Measurements from ENCODE around the gene CFAP410. TPM values are rescaled to one million over a fixed set of nuclear protein-coding genes. Genes with fewer than 3 reads are reported as not detected.
A peak's percentile ranks its signal among the peaks of the same experiment; 100 is the strongest.

The CFAP410 gene
- total and polyA plus RNA-seq, 11 donors: 10.4 to 31.6 (median 16.4) TPM

DNA sequence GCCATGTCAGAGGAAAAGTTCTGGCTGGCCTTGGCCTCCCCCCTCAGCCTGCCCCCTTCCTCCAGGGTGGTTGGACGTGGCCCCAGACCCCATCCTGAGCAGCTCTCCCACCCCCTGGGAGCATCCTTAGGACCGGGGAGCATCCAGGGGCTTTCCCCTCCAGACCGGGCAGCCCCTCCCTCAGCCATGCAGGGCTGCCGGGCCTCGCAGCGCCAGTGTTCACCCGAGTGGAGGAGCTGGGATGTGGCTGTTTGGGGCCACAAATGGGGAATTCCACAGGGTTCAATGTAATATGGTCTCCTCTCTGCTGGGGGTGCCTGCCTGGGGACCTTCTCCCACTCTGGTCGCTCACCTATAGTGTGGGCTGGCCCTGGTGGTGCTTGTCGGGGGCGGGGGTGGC is 43.5 kb downstream of the CFAP410 start:
- TF ChIP-seq, protein P1, sequence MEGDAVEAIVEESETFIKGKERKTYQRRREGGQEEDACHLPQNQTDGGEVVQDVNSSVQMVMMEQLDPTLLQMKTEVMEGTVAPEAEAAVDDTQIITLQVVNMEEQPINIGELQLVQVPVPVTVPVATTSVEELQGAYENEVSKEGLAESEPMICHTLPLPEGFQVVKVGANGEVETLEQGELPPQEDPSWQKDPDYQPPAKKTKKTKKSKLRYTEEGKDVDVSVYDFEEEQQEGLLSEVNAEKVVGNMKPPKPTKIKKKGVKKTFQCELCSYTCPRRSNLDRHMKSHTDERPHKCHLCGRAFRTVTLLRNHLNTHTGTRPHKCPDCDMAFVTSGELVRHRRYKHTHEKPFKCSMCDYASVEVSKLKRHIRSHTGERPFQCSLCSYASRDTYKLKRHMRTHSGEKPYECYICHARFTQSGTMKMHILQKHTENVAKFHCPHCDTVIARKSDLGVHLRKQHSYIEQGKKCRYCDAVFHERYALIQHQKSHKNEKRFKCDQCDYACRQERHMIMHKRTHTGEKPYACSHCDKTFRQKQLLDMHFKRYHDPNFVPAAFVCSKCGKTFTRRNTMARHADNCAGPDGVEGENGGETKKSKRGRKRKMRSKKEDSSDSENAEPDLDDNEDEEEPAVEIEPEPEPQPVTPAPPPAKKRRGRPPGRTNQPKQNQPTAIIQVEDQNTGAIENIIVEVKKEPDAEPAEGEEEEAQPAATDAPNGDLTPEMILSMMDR (IDR thresholded peaks at IDR 0.05): no peak
- no peak for TF ChIP-seq POLR2A (IDR thresholded peaks at IDR 0.05)
- no peaks in the 10 kb centered on the region for H3K27me3 ChIP-seq
- no peak overlapping the region for H3K4me3 ChIP-seq
- DNase-seq: no peak
- peak overlapping the region in 2 of 12 donors; percentile 30 to 59 for H3K27ac ChIP-seq
- WGBS, 4 donors: 71 to 86% (median 83%) methylated on average over 6 to 10 of the region's 10 CpGs
- H3K36me3 ChIP-seq: no peaks in the 10 kb centered on the region
- peaks cover 9 to 33% (median 26%) of the 10 kb centered on the region in 12 donors for H3K4me1 ChIP-seq
- intact Hi-C loops (cut with DNase I): loop anchor here in 1 of 10 donors (5.0 kb wide), 2 partner anchors 187 to 283 kb away; partner anchors contain the start of gene TRAPPC10
- H3K9me3 ChIP-seq: no peaks in the 10 kb centered on the region
- no peak for ATAC-seq

DNA sequence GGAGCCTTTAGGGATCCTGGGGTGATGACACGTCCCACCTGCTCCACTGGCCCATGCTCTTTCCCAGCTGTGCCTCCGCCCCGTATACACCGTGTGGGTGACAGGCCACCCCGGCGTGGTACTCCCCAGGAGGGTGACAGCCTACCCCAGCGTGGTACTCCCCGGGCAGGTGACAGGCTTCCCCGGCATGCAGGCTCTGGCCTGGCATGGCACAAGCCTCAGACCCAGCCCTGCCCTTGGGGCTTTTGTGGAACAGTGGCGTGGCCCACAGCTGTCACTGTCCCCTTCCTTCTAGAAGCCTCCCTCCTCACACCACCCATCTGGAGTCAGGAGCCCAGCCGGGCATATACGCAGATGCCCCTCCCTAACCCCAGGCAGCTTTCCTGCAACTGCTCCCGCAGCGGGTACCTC is 44.0 kb downstream of the CFAP410 start:
- Histone ChIP-seq H3K4me3 (peak overlapping the region in 1 of 12 donors; percentile 6), H3K27me3 (no peaks in the 10 kb centered on the region), H3K36me3 (no peaks in the 10 kb centered on the region), H3K4me1 (peaks cover 9 to 32% (median 26%) of the 10 kb centered on the region in 12 donors), H3K9me3 (no peaks in the 10 kb centered on the region), H3K27ac (peak overlapping the region in 3 of 12 donors; percentile 30 to 59 (median 39))
- TF ChIP-seq, protein P1 (IDR thresholded peaks at IDR 0.05): no peak
- TF ChIP-seq POLR2A (IDR thresholded peaks at IDR 0.05): no peak
- DNase-seq (peak in 1 of 5 donors; percentile 72), ATAC-seq (peak in 2 of 4 donors; percentile 12 to 14)
- 58 to 75% (median 70%) methylated on average over 9 to 14 of the region's 14 CpGs for WGBS, 4 donors
- intact Hi-C loops (cut with DNase I): loop anchor here in 1 of 10 donors (5.0 kb wide), 2 partner anchors 187 to 283 kb away; partner anchors contain the start of gene TRAPPC10

DNA sequence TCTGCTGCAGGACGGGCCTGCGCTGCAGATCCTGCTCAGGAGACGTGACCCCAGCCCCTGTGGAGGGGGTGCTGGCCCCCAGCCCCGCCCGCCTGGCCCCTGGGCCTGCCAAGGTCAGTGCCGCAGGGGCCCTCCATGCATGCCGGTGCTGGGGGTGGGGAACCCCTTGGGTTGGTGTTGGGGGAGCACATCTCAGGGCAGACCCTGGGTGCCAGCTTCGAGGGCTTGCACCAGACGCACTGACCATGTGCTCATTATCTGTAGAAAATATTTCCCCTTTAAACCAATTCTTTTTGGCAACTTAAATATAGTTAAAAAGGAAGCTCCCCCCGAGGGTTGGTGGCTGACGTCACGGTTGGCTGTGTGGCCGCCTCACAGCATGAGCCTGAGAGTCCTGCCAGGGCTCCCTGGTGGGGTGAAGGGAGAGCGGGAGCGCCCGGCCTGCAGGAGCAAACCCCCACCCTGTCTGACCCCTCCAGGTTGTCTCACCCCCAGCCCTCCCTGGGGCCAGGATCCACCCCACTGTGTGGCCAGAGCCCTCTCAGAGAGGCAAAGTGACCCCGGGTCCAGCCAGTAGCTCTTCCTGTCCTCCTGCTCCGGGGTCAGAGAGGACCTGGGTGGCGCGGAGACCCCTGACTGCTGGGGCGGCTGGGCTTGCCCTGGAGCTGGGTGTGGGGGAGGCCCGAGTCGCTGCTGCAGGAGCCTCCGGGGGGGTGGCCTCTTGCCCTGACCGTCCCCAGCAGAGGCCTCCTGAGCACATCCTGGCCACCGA is 44.6 kb downstream of the CFAP410 start:
- no peaks in the 10 kb centered on the region for H3K36me3 ChIP-seq
- TF ChIP-seq, protein P1 (IDR thresholded peaks at IDR 0.05): no peak
- TF ChIP-seq POLR2A (IDR thresholded peaks at IDR 0.05): no peak
- DNase-seq (peak; percentile 85 to 92 (median 86)), ATAC-seq (peak in 2 of 4 donors; percentile 51 to 67)
- H3K4me1 ChIP-seq: peaks cover 9 to 31% (median 25%) of the 10 kb centered on the region in 12 donors
- H3K4me3 ChIP-seq: peak overlapping the region in 2 of 12 donors; percentile 3 to 6
- intact Hi-C loops (cut with DNase I): loop anchor here in 1 of 10 donors (5.0 kb wide), 2 partner anchors 188 to 282 kb away; partner anchors contain the start of gene TRAPPC10
- no peaks in the 10 kb centered on the region for H3K27me3 ChIP-seq
- WGBS, 4 donors: 16 to 60% (median 51%) methylated on average over 12 to 26 of the region's 26 CpGs
- H3K9me3 ChIP-seq: no peaks in the 10 kb centered on the region
- peak overlapping the region in 2 of 12 donors; percentile 39 to 59 for H3K27ac ChIP-seq

DNA sequence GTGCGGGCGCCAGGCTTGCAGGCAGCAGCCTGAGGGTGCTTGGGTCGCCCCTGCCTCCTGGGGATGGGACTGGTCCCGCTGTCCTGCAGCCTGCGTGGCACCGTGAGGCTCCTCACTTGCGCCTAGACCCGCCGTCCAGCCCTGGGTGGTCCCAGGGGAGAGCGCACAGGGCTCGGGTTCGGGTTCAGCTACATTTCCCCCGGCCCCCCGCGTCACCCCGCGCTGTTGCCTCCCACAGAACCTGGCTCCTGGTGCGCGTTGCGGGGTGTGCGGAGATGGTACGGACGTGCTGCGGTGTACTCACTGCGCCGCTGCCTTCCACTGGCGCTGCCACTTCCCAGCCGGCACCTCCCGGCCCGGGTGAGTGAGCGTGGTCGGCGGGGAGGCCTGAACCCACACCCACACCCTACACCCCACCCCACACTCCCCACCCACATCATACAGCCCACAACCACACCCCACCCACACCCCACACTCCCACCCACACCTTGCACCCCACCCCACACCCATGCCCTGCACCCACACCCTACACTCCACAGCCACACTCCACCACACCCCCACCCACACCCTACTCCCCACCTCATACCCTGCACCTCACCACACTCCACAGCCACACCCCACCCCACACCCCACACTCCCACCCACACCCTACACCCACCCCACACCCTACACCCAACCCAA is 45.5 kb downstream of the CFAP410 start:
- Histone ChIP-seq H3K27ac (no peak overlapping the region), H3K4me3 (no peak overlapping the region), H3K36me3 (no peaks in the 10 kb centered on the region), H3K4me1 (peaks cover 7 to 28% (median 20%) of the 10 kb centered on the region in 12 donors), H3K9me3 (no peaks in the 10 kb centered on the region), H3K27me3 (no peaks in the 10 kb centered on the region)
- TF ChIP-seq, protein P1 (IDR thresholded peaks at IDR 0.05): no peak
- TF ChIP-seq POLR2A (IDR thresholded peaks at IDR 0.05): no peak
- intact Hi-C loops (cut with DNase I): no loop called here
- 88 to 93% (median 92%) methylated on average over 16 to 33 of the region's 33 CpGs for WGBS, 4 donors
- ATAC-seq (no peak), DNase-seq (peak in 2 of 5 donors; percentile 20 to 54)

All from heart left ventricle (tissue), 16 donors.